NOMO-1 treated with dmso at 0.1 percent for 144 hours (cell line): ENCODE results near the gene GJA9.
"Not testable (repeated sequence)": the region's sequence is repeated elsewhere in the genome, so short reads cannot be mapped to it uniquely, and the experiment has no call there.

Experiments used
- DNase-seq: peaks from one replicate; lab custom pipeline; 2025; ENCODE audit not compliant: unreplicated experiment; lab: John Stamatoyannopoulos, UW

The GJA9 gene

GRCh38 chr1:38875811-38876210 is 5.6 kb downstream of the GJA9 start:
- no peak for DNase-seq

- peak; percentile 94 for DNase-seq
Measured at GRCh38 chr1:38873027-38873969, 8.1 kb downstream of the GJA9 start, which contains the start of gene MYCBP. Gene MYCBP (minus strand): TSS chr1:38873348. CDS start chr1:38873305, 43 bp downstream.

GRCh38 chr1:38872401-38873026 is 8.9 kb downstream of the GJA9 start:
- DNase-seq, result no peak

- no peak for DNase-seq
Measured at GRCh38 chr1:38870996-38871395, 10.4 kb downstream of the GJA9 start.

- no peak for DNase-seq
Measured at GRCh38 chr1:38867208-38867607, 14.2 kb downstream of the GJA9 start.

- DNase-seq, result no peak
Measured at GRCh38 chr1:38865112-38865715, 16.2 kb downstream of the GJA9 start.

- no peak for DNase-seq
Measured at GRCh38 chr1:38860454-38860795, 21.0 kb downstream of the GJA9 start.

GRCh38 chr1:38859561-38860453 is 21.6 kb downstream of the GJA9 start, which contains the start of gene RRAGC:
Gene RRAGC (minus strand): TSS chr1:38859772. CDS start chr1:38859646, 126 bp downstream.
- peak; percentile 96 for DNase-seq

- peak; percentile 20 for DNase-seq
Measured at GRCh38 chr1:38858833-38859560, 22.4 kb downstream of the GJA9 start.

GRCh38 chr1:38852780-38853179 is 28.6 kb downstream of the GJA9 start:
- no peak for DNase-seq

- peak; percentile 36 for DNase-seq
Measured at GRCh38 chr1:38848071-38848470, 33.3 kb downstream of the GJA9 start.

GRCh38 chr1:38846210-38846609 is 35.2 kb downstream of the GJA9 start:
- DNase-seq, result no peak

- DNase-seq, result not testable (repeated sequence)
Measured at GRCh38 chr1:38845088-38845487, 36.3 kb downstream of the GJA9 start.

- DNase-seq, result no peak
Measured at GRCh38 chr1:38840281-38840680, 41.1 kb downstream of the GJA9 start.

GRCh38 chr1:38839363-38839762 is 42.0 kb downstream of the GJA9 start:
- no peak for DNase-seq

- DNase-seq, result not testable (repeated sequence)
Measured at GRCh38 chr1:38836316-38836715, 45.1 kb downstream of the GJA9 start.

- peak; percentile 54 for DNase-seq
Measured at GRCh38 chr1:38834937-38835827, 46.2 kb downstream of the GJA9 start.

- DNase-seq, result peak; percentile 82
Measured at GRCh38 chr1:38834221-38834782, 47.1 kb downstream of the GJA9 start.

- DNase-seq, result no peak
Measured at GRCh38 chr1:38833146-38833545, 48.2 kb downstream of the GJA9 start.
